ENCODE measurements around the gene STAP1. TPM values are rescaled to one million over a fixed set of nuclear protein-coding genes. Genes with fewer than 3 reads are reported as not detected.

STAP1 gene
- total and polyA plus RNA-seq, 2 of the 8 experiments (the other 6 are each of a cell fraction or from before 2014, with no cell fraction given): not detected

DNA sequence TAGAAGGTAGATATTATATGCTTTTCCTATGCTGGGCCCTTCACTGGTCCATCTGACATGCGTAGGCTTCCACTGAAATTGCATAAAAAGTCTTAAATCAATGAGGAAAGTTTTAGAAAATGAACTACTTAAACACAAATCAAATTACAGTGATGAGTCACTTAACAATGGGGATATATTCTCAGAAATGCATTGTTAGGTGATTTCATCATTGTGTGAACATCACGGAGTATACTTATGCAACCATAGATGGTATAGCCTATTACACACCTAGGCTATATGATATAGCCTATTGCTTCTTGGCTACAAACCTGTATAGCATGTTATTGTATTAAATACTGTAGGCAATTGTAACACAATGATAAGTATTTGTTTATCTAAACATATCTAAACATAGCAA lies 10.3 kb downstream of the STAP1 start:
- Histone ChIP-seq H3K9ac (replicated peaks in 1 of 4; ENCODE audit: extremely low read depth in 1 of 4, low read depth in 3 of 4, low read length in 3 of 4) (no peak overlapping the region), H3K4ac (replicated peaks; ENCODE audit: insufficient read length, low read depth, low read length) (no peak overlapping the region), H2BK15ac (ENCODE audit: low read length) (no peak overlapping the region), H3K27me3 (replicated peaks in 1 of 4; ENCODE audit: control insufficient read depth in 3 of 4, extremely low read depth in 1 of 4, insufficient read depth in 3 of 4, low read length in 3 of 4) (no peaks in the 10 kb centered on the region), H3K18ac (ENCODE audit: extremely low read depth, low read length) (no peak overlapping the region), H3K79me2 (ENCODE audit: control insufficient read depth in 1 of 2, insufficient read depth in 2 of 2, low read length in 2 of 2) (no peaks in the 10 kb centered on the region), H3K9me3 (ENCODE audit: insufficient read depth in 2 of 2, low read depth in 1 of 2, low read length in 1 of 2) (no peaks in the 10 kb centered on the region), H2AK5ac (ENCODE audit: low read depth, low read length) (no peak overlapping the region), H4K8ac (ENCODE audit: extremely low read depth, insufficient read depth, low read length) (no peak overlapping the region), H3K23me2 (ENCODE audit: low read depth, low read length) (no peaks in the 10 kb centered on the region), H3K23ac (ENCODE audit: insufficient read length) (no peak overlapping the region), H3K14ac (ENCODE audit: insufficient read length) (no peak overlapping the region), H2BK20ac (ENCODE audit: low read length) (no peak overlapping the region), H2BK120ac (replicated peaks; ENCODE audit: low read depth, low read length) (no peak overlapping the region), H2AFZ (ENCODE audit: low read length) (no peak overlapping the region), H3K79me1 (ENCODE audit: low read depth, low read length) (no peaks in the 10 kb centered on the region), H4K91ac (replicated peaks; ENCODE audit: insufficient read length, low read length) (no peak overlapping the region), H3K4me3 (ENCODE audit: extremely low read depth in 1 of 4, insufficient read depth in 2 of 4, low read depth in 3 of 4, low read length in 4 of 4) (no peak overlapping the region), H3K4me2 (ENCODE audit: insufficient read depth in 1 of 2, low read depth in 2 of 2, low read length in 2 of 2) (no peak overlapping the region), H4K20me1 (replicated peaks in 1 of 2; ENCODE audit: control insufficient read depth in 1 of 2, insufficient read depth in 2 of 2, low read length in 2 of 2) (no peaks in the 10 kb centered on the region), H2BK5ac (ENCODE audit: low read depth, low read length) (no peak overlapping the region), H3K36me3 (ENCODE audit: control insufficient read depth in 2 of 4, insufficient read depth in 4 of 4, low read length in 3 of 4) (no peaks in the 10 kb centered on the region), H4K5ac (ENCODE audit: insufficient read length, low read depth, low read length) (no peak overlapping the region), H2BK12ac (ENCODE audit: low read depth, low read length) (no peak overlapping the region), H3K56ac (replicated peaks; ENCODE audit: insufficient read length, low read depth, low read length) (no peak overlapping the region), H3K4me1 (replicated peaks in 1 of 4; ENCODE audit: control insufficient read depth in 3 of 4, insufficient read depth in 4 of 4, low read length in 3 of 4) (no peaks in the 10 kb centered on the region), H3K27ac (ENCODE audit: low read depth, low read length) (no peak overlapping the region)
- CTCF ChIA-PET (ENCODE audit: partially characterized antibody): no interaction called here
- POLR2A ChIA-PET (ENCODE audit: partially characterized antibody): no interaction called here
- FAIRE-seq (no peak), DNase-seq (ENCODE audit: low read depth in 1 of 2, low spot score in 2 of 2) (no peak)
- 95% methylated on average over 2 of the region's 2 CpGs; no CpG with 5 or more reads in 1 of the 2 experiments for WGBS, 2 experiments (ENCODE audit: extremely low coverage in 1 of 2, insufficient coverage in 1 of 2, insufficient read length in 1 of 2, insufficient replicate concordance in 2 of 2, low coverage in 1 of 2, low lambda C conversion rate in 2 of 2, missing lambda C conversion rate in 1 of 2)
- TF ChIP-seq TAF1 (IDR thresholded peaks at IDR 0.05; ENCODE audit: low read depth, low read length): no peak
- TF ChIP-seq BACH1 (IDR thresholded peaks at IDR 0.05; ENCODE audit: low read length): no peak
- TF ChIP-seq, protein P1, sequence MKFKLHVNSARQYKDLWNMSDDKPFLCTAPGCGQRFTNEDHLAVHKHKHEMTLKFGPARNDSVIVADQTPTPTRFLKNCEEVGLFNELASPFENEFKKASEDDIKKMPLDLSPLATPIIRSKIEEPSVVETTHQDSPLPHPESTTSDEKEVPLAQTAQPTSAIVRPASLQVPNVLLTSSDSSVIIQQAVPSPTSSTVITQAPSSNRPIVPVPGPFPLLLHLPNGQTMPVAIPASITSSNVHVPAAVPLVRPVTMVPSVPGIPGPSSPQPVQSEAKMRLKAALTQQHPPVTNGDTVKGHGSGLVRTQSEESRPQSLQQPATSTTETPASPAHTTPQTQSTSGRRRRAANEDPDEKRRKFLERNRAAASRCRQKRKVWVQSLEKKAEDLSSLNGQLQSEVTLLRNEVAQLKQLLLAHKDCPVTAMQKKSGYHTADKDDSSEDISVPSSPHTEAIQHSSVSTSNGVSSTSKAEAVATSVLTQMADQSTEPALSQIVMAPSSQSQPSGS (IDR thresholded peaks at IDR 0.05; ENCODE audit: low read length): no peak

Data from H1 (cell line).